T-helper 2 cell treated with Interferon-gamma antibody and Interleukin-4, amounts not matched to agents 5 μg/mL and 100 μg/mL, for 36 hours (primary cell): ENCODE data around the gene SMCR8.
A peak's percentile ranks its signal among the peaks of the same experiment; 100 is the strongest.
"Not testable (repeated sequence)": the region's sequence is repeated elsewhere in the genome, so short reads cannot be mapped to it uniquely, and the experiment has no call there.

Experiments used
- DNase-seq: peaks from one replicate; pipeline ENCODE4 v3.0.0; 2021; ENCODE audit warnings: low spot score
- H3K27ac Mint-ChIP-seq: one replicate; pipeline ENCODE4 v1.8.0; 2021; ENCODE audit warnings: mild to moderate bottlenecking, mixed read lengths
- H3K27me3 Mint-ChIP-seq: one replicate; pipeline ENCODE4 v1.8.0; 2021; ENCODE audit warnings: low read depth, mixed read lengths
- H3K36me3 Mint-ChIP-seq: one replicate; pipeline ENCODE4 v1.8.0; 2021; ENCODE audit warnings: low read depth, mixed read lengths
- H3K4me1 Mint-ChIP-seq: one replicate; pipeline ENCODE4 v1.8.0; 2021; ENCODE audit warnings: low read depth, mixed read lengths
- H3K4me3 Mint-ChIP-seq: one replicate; pipeline ENCODE4 v1.8.0; 2022; ENCODE audit warnings: mild to moderate bottlenecking, moderate library complexity, mixed read lengths
- H3K9me3 Mint-ChIP-seq: one replicate; pipeline ENCODE4 v1.8.0; 2021; ENCODE audit warnings: mixed read lengths

Gene SMCR8

GRCh38 chr17:18300725-18301480 lies 14.2 kb upstream of the SMCR8 start:
- no peaks in the 10 kb centered on the region for H3K27me3 Mint-ChIP-seq
- H3K4me1 Mint-ChIP-seq = peaks cover 2% of the 10 kb centered on the region
- peak overlapping the region; percentile 31 for H3K27ac Mint-ChIP-seq
- no peak for DNase-seq
- H3K9me3 Mint-ChIP-seq = no peaks in the 10 kb centered on the region
- H3K36me3 Mint-ChIP-seq = peaks cover 49% of the 10 kb centered on the region
- no peak overlapping the region for H3K4me3 Mint-ChIP-seq

GRCh38 chr17:18303206-18303605 lies 11.9 kb upstream of the SMCR8 start:
- H3K9me3 Mint-ChIP-seq, H3K4me3 Mint-ChIP-seq, DNase-seq, H3K4me1 Mint-ChIP-seq, H3K27me3 Mint-ChIP-seq, H3K27ac Mint-ChIP-seq: not testable (repeated sequence)
- H3K36me3 Mint-ChIP-seq = peaks cover 48% of the 10 kb centered on the region

- no peak overlapping the region for H3K27ac Mint-ChIP-seq
- H3K4me3 Mint-ChIP-seq = no peak overlapping the region
- H3K9me3 Mint-ChIP-seq = no peaks in the 10 kb centered on the region
These were observed 5.9 kb upstream of the SMCR8 start for GRCh38 chr17:18309202-18309601.

GRCh38 chr17:18314059-18314730 lies 898 bp upstream of the SMCR8 start:
- H3K4me1 Mint-ChIP-seq = peaks cover 54% of the 10 kb centered on the region
- no peak for DNase-seq

More at GRCh38 chr17:18309202-18309601, 5.9 kb upstream of the SMCR8 start:
- no peak for DNase-seq
- Mint-ChIP-seq H3K36me3 (peaks cover 45% of the 10 kb centered on the region), H3K27me3 (no peaks in the 10 kb centered on the region), H3K4me1 (peaks cover 28% of the 10 kb centered on the region)

GRCh38 chr17:18315562-18315922 lies 449 bp downstream of the SMCR8 start:
- peak overlapping the region; percentile 95 for H3K4me3 Mint-ChIP-seq
- no peaks in the 10 kb centered on the region for H3K27me3 Mint-ChIP-seq
- H3K9me3 Mint-ChIP-seq = no peaks in the 10 kb centered on the region
- H3K4me1 Mint-ChIP-seq = peaks cover 60% of the 10 kb centered on the region
- peak; percentile 17 for DNase-seq
- peak overlapping the region; percentile 99 for H3K27ac Mint-ChIP-seq
- H3K36me3 Mint-ChIP-seq = peaks cover 52% of the 10 kb centered on the region

More at GRCh38 chr17:18314059-18314730, 898 bp upstream of the SMCR8 start:
- peak overlapping the region; percentile 99 for H3K27ac Mint-ChIP-seq
- peaks cover 47% of the 10 kb centered on the region for H3K36me3 Mint-ChIP-seq
- peak overlapping the region; percentile 95 for H3K4me3 Mint-ChIP-seq
- H3K27me3 Mint-ChIP-seq = no peaks in the 10 kb centered on the region
- no peaks in the 10 kb centered on the region for H3K9me3 Mint-ChIP-seq

- Mint-ChIP-seq H3K9me3 (no peaks in the 10 kb centered on the region), H3K36me3 (peaks cover 50% of the 10 kb centered on the region), H3K4me3 (peak overlapping the region; percentile 95), H3K4me1 (peaks cover 60% of the 10 kb centered on the region), H3K27ac (peak overlapping the region; percentile 99), H3K27me3 (no peaks in the 10 kb centered on the region)
- DNase-seq = no peak
These were observed 868 bp downstream of the SMCR8 start for GRCh38 chr17:18315961-18316360.

- H3K27ac Mint-ChIP-seq = peak overlapping the region; percentile 55
- no peaks in the 10 kb centered on the region for H3K27me3 Mint-ChIP-seq
- no peaks in the 10 kb centered on the region for H3K9me3 Mint-ChIP-seq
- H3K4me3 Mint-ChIP-seq = peak overlapping the region; percentile 64
- H3K4me1 Mint-ChIP-seq = peaks cover 44% of the 10 kb centered on the region
- DNase-seq = no peak
- peaks cover 37% of the 10 kb centered on the region for H3K36me3 Mint-ChIP-seq
These were observed 3.0 kb downstream of the SMCR8 start for GRCh38 chr17:18318117-18318516.

GRCh38 chr17:18318771-18319450 lies 3.8 kb downstream of the SMCR8 start:
- H3K9me3 Mint-ChIP-seq = no peaks in the 10 kb centered on the region

GRCh38 chr17:18319604-18320256 lies 4.6 kb downstream of the SMCR8 start:
- DNase-seq = no peak
- H3K36me3 Mint-ChIP-seq = peaks cover 32% of the 10 kb centered on the region
- H3K9me3 Mint-ChIP-seq = no peaks in the 10 kb centered on the region
- H3K4me1 Mint-ChIP-seq = peaks cover 37% of the 10 kb centered on the region
- H3K27ac Mint-ChIP-seq = peak overlapping the region; percentile 4
- H3K4me3 Mint-ChIP-seq = peak overlapping the region; percentile 18
- H3K27me3 Mint-ChIP-seq = no peaks in the 10 kb centered on the region

More at GRCh38 chr17:18318771-18319450, 3.8 kb downstream of the SMCR8 start:
- H3K4me1 Mint-ChIP-seq = peaks cover 37% of the 10 kb centered on the region
- H3K36me3 Mint-ChIP-seq = peaks cover 30% of the 10 kb centered on the region
- H3K4me3 Mint-ChIP-seq = peak overlapping the region; percentile 29
- no peaks in the 10 kb centered on the region for H3K27me3 Mint-ChIP-seq
- DNase-seq = no peak
- no peak overlapping the region for H3K27ac Mint-ChIP-seq

GRCh38 chr17:18320301-18320700 lies 5.2 kb downstream of the SMCR8 start:
- Mint-ChIP-seq H3K9me3 (no peaks in the 10 kb centered on the region), H3K27ac (peak overlapping the region; percentile 4), H3K4me3 (no peak overlapping the region), H3K36me3 (peaks cover 38% of the 10 kb centered on the region), H3K27me3 (no peaks in the 10 kb centered on the region), H3K4me1 (peaks cover 37% of the 10 kb centered on the region)
- no peak for DNase-seq

GRCh38 chr17:18321309-18321708 lies 6.2 kb downstream of the SMCR8 start:
- Mint-ChIP-seq H3K4me1 (peaks cover 30% of the 10 kb centered on the region), H3K9me3 (no peaks in the 10 kb centered on the region), H3K36me3 (peaks cover 41% of the 10 kb centered on the region), H3K4me3 (no peak overlapping the region), H3K27me3 (no peaks in the 10 kb centered on the region), H3K27ac (no peak overlapping the region)
- DNase-seq = no peak

GRCh38 chr17:18322522-18322921 lies 7.4 kb downstream of the SMCR8 start:
- Mint-ChIP-seq H3K4me1 (peaks cover 19% of the 10 kb centered on the region), H3K27me3 (no peaks in the 10 kb centered on the region), H3K9me3 (no peaks in the 10 kb centered on the region), H3K36me3 (peaks cover 35% of the 10 kb centered on the region), H3K27ac (no peak overlapping the region), H3K4me3 (no peak overlapping the region)
- no peak for DNase-seq

- peaks cover 35% of the 10 kb centered on the region for H3K36me3 Mint-ChIP-seq
- H3K27me3 Mint-ChIP-seq = no peaks in the 10 kb centered on the region
- peaks cover 16% of the 10 kb centered on the region for H3K4me1 Mint-ChIP-seq
These were observed 7.9 kb downstream of the SMCR8 start for GRCh38 chr17:18323007-18323406.

More at GRCh38 chr17:18323007-18323406, 7.9 kb downstream of the SMCR8 start:
- Mint-ChIP-seq H3K9me3 (no peaks in the 10 kb centered on the region), H3K27ac (no peak overlapping the region), H3K4me3 (no peak overlapping the region)
- no peak for DNase-seq
